Measurements from ENCODE around the gene TBC1D26. TPM values are rescaled to one million over a fixed set of nuclear protein-coding genes. Genes with fewer than 3 reads are reported as not detected.
"Not testable (repeated sequence)": the region's sequence is repeated elsewhere in the genome, so short reads cannot be mapped to it uniquely, and the experiment has no call there.

The TBC1D26 gene
- total RNA-seq (2014; rRNA removed; shearing (Covaris generic); ENCODE audit: low replicate concordance): not detected in 2 replicates

DNA sequence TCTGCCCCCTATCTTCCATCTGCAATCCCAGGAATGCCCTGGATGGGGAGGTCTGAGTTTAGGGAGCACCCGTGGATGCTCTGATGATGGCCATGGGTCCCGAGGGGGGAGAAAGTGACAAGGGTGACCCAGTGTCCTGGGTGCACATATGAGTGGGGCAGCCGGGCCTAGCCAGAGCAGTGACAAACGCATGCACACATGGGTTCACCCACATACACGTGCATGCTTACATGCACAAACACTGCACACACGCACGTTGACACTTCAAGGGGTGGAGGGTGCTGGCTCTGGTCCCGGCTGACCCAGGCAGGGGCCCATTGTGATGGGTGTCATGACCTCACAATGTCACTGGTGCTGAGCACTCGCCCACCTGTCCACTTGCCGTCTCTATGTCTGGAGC, at the start of gene TBC1D26:
Gene TBC1D26 (plus strand): TSS at position 384 of the 400 bp plus-strand sequence. CDS start 3,066 bp downstream, outside the sequence.
- DNase-seq (ENCODE audit: low read depth); in situ Hi-C loops (cut with HindIII; ENCODE audit: low pct_unique_long_range_greater_than_20kb, low sequenced_read_pairs): not testable (repeated sequence)

DNA sequence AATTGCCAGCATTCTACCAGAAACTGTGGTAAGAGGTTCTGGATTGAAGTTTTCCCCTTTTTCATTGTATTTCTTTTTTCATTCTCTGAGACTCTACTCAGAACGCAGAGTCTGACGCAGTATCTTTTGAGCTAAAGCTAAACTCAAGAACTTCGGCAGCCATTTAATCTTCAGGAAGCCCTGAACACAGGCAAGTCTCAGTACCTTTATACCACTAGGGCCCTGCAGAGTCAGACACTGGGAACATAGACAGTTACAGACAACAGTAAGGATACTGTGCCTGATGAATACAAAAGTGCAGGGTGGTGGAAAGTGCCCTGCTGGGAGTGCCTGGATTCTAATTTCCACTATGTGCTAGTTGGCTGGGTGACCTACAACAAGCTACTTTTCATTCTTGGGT, 48.9 kb upstream of the TBC1D26 start:
- DNase-seq (ENCODE audit: low read depth); in situ Hi-C loops (cut with HindIII; ENCODE audit: low pct_unique_long_range_greater_than_20kb, low sequenced_read_pairs): not testable (repeated sequence)

DNA sequence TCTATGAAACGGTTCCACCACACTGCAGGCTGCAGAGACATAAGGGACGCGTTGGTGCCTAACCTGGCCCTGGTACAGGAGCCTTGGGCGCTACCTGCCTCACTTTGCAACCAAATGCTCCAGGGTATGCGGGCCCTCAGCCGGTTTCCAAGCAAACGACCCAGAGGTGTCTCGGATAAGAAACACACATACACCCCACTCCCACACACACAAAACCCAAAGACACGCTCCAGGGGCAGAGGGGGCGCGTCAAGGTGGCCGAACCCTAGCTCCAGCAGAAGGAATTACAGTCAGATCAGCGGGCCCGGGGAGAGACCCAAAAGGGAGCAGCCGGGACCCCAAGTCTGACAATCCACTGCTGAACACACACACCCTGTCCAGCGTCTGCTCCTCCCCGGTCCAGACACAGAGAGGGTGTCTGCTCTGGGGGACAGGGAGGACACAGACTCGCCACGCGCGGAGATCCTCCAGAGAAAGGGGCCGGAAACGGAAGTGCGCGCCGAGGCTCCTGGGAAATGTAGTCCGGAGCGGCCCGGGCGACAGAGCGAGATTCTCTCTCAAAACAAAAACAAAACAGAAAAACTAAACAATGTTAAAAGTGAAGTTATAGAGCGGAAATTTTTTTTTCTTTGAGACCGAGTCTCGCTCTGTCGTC, 48.1 kb upstream of the TBC1D26 start, which contains the start of gene TRIM16:
Gene TRIM16 (minus strand): TSS at position 488 of the 655 bp plus-strand sequence. CDS start 32,702 bp downstream, outside the sequence.
- peak; percentile 45 for DNase-seq (ENCODE audit: low read depth)
- in situ Hi-C loops (cut with HindIII; ENCODE audit: low pct_unique_long_range_greater_than_20kb, low sequenced_read_pairs): not testable (repeated sequence)

DNA sequence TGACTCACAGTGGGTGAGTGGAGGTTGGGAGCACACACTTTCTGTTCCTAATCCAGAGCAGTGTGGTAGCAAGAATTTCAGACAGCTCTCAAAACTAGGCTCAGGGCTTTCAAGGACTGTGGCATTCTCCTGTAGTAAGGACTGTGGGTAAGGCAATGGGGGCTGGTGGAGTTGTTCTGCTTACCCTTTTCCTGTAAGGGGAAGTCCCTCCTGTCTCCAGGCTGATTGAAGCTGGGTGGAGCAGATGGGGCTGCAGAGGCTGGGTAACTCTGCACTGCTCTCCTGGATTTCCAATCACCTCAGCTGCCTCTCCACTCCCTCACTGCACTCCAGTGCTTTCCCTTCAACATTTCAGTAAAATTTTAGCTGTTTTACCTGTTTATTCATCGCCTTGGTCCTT, 44.6 kb upstream of the TBC1D26 start:
- DNase-seq (ENCODE audit: low read depth); in situ Hi-C loops (cut with HindIII; ENCODE audit: low pct_unique_long_range_greater_than_20kb, low sequenced_read_pairs): not testable (repeated sequence)

DNA sequence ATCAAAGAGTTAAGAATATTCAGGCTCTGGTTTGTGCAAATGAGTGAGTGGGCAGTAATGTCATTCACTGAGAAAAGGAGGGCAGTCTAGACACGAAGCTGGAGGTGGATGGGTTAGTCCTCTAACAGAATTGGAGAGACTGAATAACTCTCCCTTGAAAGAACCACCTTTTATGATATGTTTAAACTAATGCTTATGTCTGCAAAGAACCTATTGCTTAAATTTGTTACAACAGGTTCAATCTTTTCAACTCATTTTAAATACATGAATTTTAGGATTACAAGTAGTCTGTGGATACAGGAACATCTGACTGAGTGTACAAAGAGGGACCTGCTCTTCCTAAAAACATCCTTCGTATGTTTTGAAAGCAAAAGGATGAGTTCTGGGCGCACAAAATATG, 33.1 kb upstream of the TBC1D26 start:
- in situ Hi-C loops (cut with HindIII; ENCODE audit: low pct_unique_long_range_greater_than_20kb, low sequenced_read_pairs): not testable (repeated sequence)

DNA sequence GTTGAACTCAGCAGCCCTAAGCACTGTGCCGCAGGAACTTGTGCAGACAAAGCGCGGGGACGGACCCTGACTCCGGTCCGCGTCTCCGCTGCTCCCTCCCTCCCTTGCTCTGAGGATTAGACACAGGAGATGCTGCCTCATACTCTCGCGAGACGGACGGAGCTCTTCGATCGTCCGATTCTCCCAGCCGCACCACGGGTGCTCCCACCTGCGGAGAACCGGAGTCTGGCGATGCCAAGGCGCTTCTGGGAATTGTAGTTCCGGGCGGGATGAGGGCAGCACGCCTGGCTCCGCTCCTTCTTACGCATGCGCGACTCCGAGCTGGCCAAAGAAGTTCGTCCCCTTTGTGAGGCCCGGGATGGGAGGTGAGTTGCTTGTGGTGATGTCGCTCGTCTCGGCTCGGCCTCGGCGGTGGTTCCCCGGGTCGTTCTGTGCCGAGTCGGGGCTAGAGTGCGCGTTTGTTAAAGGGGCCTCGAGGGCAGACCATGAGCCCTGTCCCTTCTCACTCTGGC, 32.6 kb upstream of the TBC1D26 start, which contains the start of gene ZNF286A:
Gene ZNF286A (plus strand): TSS at position 340 of the 512 bp plus-strand sequence. CDS start 578 bp downstream, outside the sequence.
- peak; percentile 95 for DNase-seq (ENCODE audit: low read depth)
- in situ Hi-C loops (cut with HindIII; ENCODE audit: low pct_unique_long_range_greater_than_20kb, low sequenced_read_pairs): not testable (repeated sequence)

More for the DNA sequence above, 33.1 kb upstream of the TBC1D26 start:
- peak; percentile 3 for DNase-seq (ENCODE audit: low read depth)

DNA sequence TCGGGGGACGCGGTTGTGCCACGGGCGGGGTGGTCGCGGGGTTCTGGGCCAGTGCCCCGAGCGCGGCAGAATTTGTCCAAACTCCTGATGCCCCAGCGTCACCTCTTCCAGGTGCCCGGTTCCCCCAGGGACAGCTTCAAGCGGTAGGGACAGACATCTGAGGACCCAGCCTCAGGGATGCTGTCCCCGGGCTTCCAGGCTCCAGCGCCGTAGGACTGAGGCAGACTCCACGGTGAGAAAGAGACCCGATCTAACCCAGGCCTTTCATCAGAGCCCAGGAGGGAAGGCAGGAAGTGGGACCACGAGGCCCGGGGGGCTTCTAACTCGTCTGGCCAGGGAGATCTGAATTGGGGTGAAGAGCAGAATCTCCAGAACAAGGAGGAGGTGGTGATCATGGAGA, 32.1 kb upstream of the TBC1D26 start:
- DNase-seq (ENCODE audit: low read depth); in situ Hi-C loops (cut with HindIII; ENCODE audit: low pct_unique_long_range_greater_than_20kb, low sequenced_read_pairs): not testable (repeated sequence)

DNA sequence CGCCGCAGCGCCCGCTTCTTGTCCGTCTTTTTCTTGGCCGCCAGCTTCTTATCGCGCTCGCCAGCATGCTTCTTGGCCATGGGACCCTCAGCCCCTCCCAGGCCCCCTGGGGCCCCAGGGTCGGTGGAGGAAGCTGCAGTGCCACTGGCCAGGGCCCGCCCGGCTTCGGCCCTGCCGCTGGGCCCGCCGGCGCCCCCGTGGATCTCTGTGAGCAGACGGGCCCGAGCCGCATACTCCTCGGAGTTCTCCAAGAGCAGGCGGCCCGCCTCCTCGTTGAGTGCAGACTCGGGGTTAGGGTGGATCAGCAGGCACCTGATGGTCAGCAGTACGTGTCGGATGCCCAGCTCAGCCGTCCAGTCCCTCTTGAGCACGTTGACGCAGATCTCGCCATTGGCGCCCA, 27.8 kb upstream of the TBC1D26 start:
- in situ Hi-C loops (cut with HindIII; ENCODE audit: low pct_unique_long_range_greater_than_20kb, low sequenced_read_pairs); DNase-seq (ENCODE audit: low read depth): not testable (repeated sequence)

DNA sequence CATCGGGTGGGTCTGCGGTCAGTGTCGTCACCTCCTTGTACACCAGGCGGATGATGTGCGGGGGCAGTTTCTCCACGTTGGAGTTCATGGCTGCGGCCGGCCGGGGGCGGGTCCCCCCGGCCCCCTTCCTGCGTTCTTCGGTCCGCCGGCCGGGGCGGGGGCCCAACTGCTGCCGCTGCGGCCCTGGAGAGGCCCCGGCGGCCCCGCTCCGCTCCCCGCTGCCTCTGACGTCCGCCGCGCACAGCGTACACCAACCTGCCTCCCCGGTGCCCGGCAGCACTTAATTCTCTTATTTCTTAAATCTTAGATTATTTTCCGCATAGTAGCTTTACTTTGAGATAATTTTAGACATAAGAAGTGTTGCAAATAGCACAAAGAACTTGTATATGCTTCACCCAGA, 27.3 kb upstream of the TBC1D26 start:
- in situ Hi-C loops (cut with HindIII; ENCODE audit: low pct_unique_long_range_greater_than_20kb, low sequenced_read_pairs); DNase-seq (ENCODE audit: low read depth): not testable (repeated sequence)

DNA sequence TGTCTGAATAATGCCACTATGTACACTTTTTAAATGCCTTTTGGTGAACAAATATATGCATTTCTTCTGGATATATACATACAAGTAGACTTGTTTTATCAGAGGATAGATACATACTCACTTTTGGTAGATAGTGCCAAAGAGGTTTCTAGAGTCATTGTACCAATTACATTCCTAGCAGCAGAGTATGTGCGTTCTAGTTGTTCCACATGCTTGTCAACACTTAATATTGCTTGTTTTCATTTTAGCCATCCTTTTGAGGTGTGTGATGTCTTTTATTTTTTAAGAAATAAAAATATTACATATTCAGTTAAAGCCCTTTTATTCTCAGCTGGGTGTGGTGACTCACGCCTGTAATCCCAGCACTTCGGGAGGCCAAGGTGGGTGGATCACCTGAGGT, 23.2 kb upstream of the TBC1D26 start:
- in situ Hi-C loops (cut with HindIII; ENCODE audit: low pct_unique_long_range_greater_than_20kb, low sequenced_read_pairs); DNase-seq (ENCODE audit: low read depth): not testable (repeated sequence)

DNA sequence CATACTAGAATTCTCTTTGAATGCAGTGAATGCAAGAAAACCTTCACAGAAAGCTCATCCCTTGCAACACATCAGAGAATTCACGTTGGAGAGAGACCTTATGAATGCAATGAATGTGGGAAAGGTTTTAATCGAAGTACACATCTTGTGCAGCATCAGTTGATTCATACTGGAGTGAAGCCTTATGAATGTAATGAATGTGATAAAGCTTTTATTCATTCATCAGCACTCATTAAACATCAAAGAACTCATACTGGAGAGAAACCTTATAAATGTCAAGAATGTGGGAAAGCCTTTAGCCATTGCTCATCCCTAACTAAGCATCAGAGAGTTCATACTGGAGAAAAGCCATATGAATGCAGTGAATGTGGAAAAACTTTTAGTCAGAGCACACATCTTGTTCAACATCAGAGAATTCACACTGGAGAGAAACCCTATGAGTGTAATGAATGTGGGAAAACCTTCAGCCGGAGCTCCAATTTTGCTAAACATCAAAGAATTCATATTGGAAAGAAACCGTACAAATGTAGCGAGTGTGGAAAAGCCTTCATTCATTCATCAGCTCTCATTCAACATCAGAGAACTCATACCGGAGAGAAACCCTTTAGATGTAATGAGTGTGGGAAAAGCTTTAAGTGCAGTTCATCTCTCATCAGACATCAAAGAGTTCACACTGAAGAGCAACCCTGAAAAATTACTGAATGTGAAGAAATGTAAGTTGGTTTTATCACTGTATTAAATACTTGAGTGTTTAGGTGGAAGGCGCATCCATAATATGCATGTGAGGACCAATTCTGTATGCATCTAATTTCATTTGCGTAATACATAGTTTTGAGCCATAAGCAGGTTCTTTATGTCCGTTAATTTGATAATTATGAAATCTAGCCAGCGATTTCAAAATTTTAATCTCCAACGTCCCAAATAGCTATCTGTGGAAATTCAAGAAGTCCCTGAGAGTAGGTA, 15.2 kb upstream of the TBC1D26 start:
- in situ Hi-C loops (cut with HindIII; ENCODE audit: low pct_unique_long_range_greater_than_20kb, low sequenced_read_pairs): not testable (repeated sequence)
- DNase-seq (ENCODE audit: low read depth): peak; percentile 22

DNA sequence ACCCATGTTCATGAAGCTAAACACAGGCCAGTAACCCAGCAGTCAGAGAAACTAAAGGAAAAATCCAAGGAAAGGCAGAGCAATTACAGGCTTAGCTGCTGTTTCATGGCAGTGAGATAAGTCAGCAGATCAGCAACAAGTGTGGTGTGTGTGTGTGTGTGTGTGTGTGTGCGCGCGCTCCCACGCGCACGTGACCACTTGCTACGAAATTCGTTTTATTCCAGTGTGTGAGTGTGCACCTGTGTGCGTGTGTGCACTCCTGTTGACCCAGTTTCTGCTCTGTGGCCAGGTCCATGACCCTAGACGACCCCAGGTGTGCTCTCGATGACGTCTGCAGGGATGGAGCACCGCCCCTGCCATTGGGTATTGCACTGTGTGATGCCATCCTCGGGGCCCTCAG, 1.5 kb upstream of the TBC1D26 start:
- in situ Hi-C loops (cut with HindIII; ENCODE audit: low pct_unique_long_range_greater_than_20kb, low sequenced_read_pairs); DNase-seq (ENCODE audit: low read depth): not testable (repeated sequence)

DNA sequence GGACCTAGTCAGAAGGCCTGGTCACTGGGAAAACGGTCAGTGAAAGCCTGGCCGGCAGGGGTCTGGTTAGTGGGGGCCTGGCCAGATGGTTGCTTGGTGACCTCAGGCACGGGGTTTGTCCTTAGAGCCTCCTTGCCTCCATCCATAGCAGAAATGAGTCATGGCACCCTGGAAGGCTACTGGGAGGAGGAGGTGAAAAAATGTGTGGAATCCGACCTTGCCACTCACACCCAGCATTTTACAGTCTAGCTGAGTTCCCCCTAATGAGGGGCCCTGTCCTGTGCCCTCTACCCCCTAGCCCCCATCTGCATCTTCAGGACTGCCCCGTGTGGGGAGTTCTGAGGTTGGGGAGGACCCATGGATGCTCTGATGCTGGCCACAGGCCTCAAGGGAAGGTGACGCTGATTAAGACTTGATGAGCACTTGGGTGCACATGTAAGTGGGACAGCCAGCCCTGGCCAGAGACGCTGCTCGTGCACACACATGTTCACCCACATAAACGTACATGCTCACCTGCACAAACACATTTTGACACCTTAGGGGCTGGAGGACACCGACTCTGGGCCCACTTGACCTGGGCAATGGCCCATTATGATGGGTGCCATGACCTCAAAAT, 1.2 kb downstream of the TBC1D26 start:
- DNase-seq (ENCODE audit: low read depth); in situ Hi-C loops (cut with HindIII; ENCODE audit: low pct_unique_long_range_greater_than_20kb, low sequenced_read_pairs): not testable (repeated sequence)

DNA sequence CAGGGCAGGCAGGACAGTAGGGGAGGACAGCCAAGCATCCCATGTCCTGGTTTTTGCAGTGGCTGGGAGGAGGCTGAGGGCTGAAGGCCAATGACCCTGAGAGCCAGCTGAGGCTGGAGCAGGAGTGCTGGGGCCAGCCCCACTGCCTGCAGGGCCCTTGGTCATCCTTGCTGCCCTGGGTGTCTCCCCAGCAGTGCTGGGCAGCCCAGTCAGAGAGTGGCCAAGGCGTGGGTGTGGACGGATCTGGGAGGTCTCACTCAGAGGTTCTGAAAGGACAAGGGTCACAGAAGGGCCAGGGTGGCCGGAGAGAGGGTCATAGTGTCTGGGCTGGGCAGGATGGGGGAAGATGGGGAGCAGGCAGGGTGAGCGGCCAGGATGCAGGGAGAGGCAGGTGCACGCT, 4.5 kb downstream of the TBC1D26 start:
- DNase-seq (ENCODE audit: low read depth); in situ Hi-C loops (cut with HindIII; ENCODE audit: low pct_unique_long_range_greater_than_20kb, low sequenced_read_pairs): not testable (repeated sequence)

DNA sequence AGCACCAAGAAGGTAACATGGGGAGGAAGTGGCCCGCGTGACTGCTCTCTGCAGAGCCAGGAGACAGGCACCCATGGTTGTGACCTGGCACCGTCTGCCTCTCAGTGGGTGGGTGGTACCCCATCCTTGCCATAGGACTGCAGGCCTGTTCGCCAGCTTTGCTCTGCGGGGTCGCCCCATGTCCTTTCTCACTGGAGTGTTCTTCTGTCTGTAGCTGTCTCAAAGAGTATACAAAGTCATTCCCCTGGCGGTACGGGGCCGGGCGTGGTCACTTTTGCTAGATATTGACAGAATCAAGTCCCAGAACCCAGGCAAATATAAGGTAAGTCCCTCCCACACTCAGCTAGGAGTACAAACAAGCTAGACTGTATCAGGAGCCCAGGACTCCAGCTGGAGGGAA, 6.0 kb downstream of the TBC1D26 start:
- in situ Hi-C loops (cut with HindIII; ENCODE audit: low pct_unique_long_range_greater_than_20kb, low sequenced_read_pairs): no loop called here
- DNase-seq (ENCODE audit: low read depth): no peak

DNA sequence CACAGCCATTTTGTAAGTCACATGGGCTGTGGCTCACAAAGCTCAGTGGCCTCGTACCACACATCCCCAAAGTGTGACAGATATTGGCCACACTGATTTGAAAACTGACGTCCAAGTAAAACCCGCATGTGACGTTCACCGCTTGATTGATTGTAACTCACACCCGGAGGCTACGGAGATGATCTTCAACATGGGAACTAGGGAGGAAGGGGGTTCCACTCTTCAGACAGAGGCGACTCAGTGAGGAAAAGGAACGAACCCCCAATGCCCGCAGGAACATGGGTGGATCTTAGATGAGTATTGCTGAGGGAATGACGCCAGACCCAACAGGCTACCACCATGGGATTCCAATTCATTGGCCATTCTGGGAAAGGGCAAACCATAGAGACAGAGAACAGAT, 7.2 kb downstream of the TBC1D26 start:
- in situ Hi-C loops (cut with HindIII; ENCODE audit: low pct_unique_long_range_greater_than_20kb, low sequenced_read_pairs); DNase-seq (ENCODE audit: low read depth): not testable (repeated sequence)

DNA sequence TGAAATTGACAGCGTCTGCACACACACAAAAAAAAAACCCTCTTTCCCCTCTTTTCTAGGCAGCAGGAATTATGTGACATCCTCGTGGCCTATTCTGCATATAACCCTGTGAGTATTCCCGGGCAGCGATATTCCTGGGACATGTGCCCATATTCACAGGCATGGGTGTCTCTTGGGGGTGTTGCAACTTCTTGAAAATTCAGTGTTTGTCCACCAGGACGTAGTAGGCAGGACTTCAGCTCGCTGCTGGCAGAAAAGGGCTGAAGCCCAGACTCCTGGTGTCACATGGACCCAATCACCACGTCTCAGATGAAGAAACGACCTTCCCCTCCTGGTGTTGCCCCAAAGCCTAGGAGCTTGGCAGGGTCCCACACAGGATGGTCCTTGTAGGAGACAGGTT, 8.0 kb downstream of the TBC1D26 start:
- DNase-seq (ENCODE audit: low read depth); in situ Hi-C loops (cut with HindIII; ENCODE audit: low pct_unique_long_range_greater_than_20kb, low sequenced_read_pairs): not testable (repeated sequence)

DNA sequence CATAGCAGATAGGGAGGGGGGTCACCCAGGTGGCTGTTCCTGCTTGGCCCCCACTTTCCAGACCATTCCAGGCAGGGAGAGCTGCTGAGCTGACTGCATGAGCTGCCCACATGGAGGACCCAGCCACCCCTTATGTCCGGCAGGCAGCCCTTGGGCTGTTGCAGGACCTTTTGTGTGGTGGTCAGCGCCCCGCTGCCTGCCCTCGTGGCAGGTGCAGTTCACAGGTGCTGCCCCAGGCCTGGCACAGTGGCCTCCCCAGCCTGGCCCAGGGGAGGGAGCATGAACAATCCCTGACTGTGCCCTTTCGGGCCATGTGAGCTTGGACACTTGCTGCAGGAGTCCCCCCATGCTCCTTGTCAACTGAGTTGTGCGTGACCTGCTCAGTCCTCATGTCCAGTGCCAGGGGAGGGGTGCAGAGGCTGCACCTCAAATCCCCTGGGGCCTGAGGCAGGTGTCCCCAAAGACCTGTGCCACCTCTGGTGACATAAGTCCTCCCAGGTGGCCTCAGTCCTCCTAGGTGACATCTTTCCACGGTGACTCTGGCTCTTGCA, 8.6 kb downstream of the TBC1D26 start:
- no peak for DNase-seq (ENCODE audit: low read depth)

More for the DNA sequence above, 8.6 kb downstream of the TBC1D26 start:
- in situ Hi-C loops (cut with HindIII; ENCODE audit: low pct_unique_long_range_greater_than_20kb, low sequenced_read_pairs): no loop called here

All from Caki2 (cell line).